Smooth muscle cell (in vitro differentiated cells): ENCODE results near the gene POLN. TPM values are rescaled to one million over a fixed set of nuclear protein-coding genes. Genes with fewer than 3 reads are reported as not detected.

Source experiments
- DNase-seq: peaks from one replicate; lab custom pipeline; 2025; ENCODE audit not compliant: unreplicated experiment; lab: John Stamatoyannopoulos, UW
- H2AFZ ChIP-seq: fragments of 200-600 bp; sonication (generic); 2 replicates; pipeline ENCODE4 v1.6.0; 2016; ENCODE audit warnings: antibody characterized with exemption, low read depth, mild to moderate bottlenecking
- H3F3A ChIP-seq: fragments of 200-600 bp; sonication (generic); 2 replicates; pipeline ENCODE4 v1.6.0; 2017; ENCODE audit warnings: antibody characterized with exemption, low read depth
- H3K27ac ChIP-seq: fragments of 200-600 bp; sonication (generic); 2 replicates; pipeline ENCODE4 v1.5.1; 2016; ENCODE audit warnings: low read depth, mild to moderate bottlenecking
- H3K27me3 ChIP-seq: fragments of 200-600 bp; sonication (generic); 2 replicates; pipeline ENCODE4 v1.6.1; 2016; ENCODE audit warnings: low read depth, mild to moderate bottlenecking
- H3K36me3 ChIP-seq: fragments of 200-600 bp; sonication (generic); 2 replicates; pipeline ENCODE4 v1.5.1; 2016; ENCODE audit warnings: low read depth
- H3K4me1 ChIP-seq: fragments of 200-600 bp; sonication (generic); 2 replicates; pipeline ENCODE4 v1.5.1; 2016; ENCODE audit warnings: low read depth
- H3K4me2 ChIP-seq: fragments of 200-600 bp; sonication (generic); 2 replicates; pipeline ENCODE4 v1.6.0; 2016; ENCODE audit warnings: mild to moderate bottlenecking
- H3K4me3 ChIP-seq: fragments of 200-600 bp; sonication (generic); 2 replicates; pipeline ENCODE4 v1.5.1; 2016; ENCODE audit warnings: mild to moderate bottlenecking
- H3K79me2 ChIP-seq: fragments of 200-600 bp; sonication (generic); 2 replicates; pipeline ENCODE4 v1.6.0; 2016; ENCODE audit warnings: low read depth, mild to moderate bottlenecking
- H3K9ac ChIP-seq: fragments of 200-600 bp; sonication (generic); 2 replicates; pipeline ENCODE4 v1.6.0; 2016; ENCODE audit warnings: low read depth
- H3K9me3 ChIP-seq: fragments of 200-600 bp; sonication (generic); replicated peaks from 2 replicates; pipeline ENCODE4 v1.5.1; 2016; ENCODE audit warnings: low read depth
- H4K20me1 ChIP-seq: fragments of 200-600 bp; sonication (generic); 2 replicates; pipeline ENCODE4 v1.6.0; 2016; ENCODE audit warnings: low read depth
- polyA plus RNA-seq: library from polyadenylated mRNA; unstranded; fragments of >200 nt; fragmentation: Nextera tagmentation; extraction: Ambion mirVana; gene quantifications from 2 replicates; pipeline ENCODE4 v1.2.1, GENCODE V29; 2016
- small RNA-seq: library from RNA; depleted of rRNA; stranded (forward); fragments of <200 nt; gene quantifications from one replicate; pipeline ENCODE3, GENCODE V24; 2014
- total RNA-seq: library from RNA; depleted of rRNA; stranded (reverse); fragments of >200 nt; gene quantifications from 2 replicates; pipeline ENCODE4 v1.2.3, GENCODE V29; 2014
- TF ChIP-seq, protein P1 (sequence below): fragments of 200-600 bp; sonication (generic); IDR thresholded peaks from 2 replicates; pipeline ENCODE4 v1.5.1; 2017; ENCODE audit warnings: borderline replicate concordance, mild to moderate bottlenecking, antibody characterized with exemption; ENCODE audit not compliant: insufficient read depth, poor library complexity, severe bottlenecking

The POLN gene
- total and polyA plus RNA-seq, 2 experiments from 2014 or later = 0.35 to 3.0 TPM

- H4K20me1 ChIP-seq = no peaks in the 10 kb centered on the region
- no peak overlapping the region for H3K4me2 ChIP-seq
- H3K27ac ChIP-seq = no peak overlapping the region
- TF ChIP-seq, protein P1, sequence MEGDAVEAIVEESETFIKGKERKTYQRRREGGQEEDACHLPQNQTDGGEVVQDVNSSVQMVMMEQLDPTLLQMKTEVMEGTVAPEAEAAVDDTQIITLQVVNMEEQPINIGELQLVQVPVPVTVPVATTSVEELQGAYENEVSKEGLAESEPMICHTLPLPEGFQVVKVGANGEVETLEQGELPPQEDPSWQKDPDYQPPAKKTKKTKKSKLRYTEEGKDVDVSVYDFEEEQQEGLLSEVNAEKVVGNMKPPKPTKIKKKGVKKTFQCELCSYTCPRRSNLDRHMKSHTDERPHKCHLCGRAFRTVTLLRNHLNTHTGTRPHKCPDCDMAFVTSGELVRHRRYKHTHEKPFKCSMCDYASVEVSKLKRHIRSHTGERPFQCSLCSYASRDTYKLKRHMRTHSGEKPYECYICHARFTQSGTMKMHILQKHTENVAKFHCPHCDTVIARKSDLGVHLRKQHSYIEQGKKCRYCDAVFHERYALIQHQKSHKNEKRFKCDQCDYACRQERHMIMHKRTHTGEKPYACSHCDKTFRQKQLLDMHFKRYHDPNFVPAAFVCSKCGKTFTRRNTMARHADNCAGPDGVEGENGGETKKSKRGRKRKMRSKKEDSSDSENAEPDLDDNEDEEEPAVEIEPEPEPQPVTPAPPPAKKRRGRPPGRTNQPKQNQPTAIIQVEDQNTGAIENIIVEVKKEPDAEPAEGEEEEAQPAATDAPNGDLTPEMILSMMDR = no peak
- peaks cover 11% of the 10 kb centered on the region for H3K4me1 ChIP-seq
- no peaks in the 10 kb centered on the region for H3F3A ChIP-seq
- H2AFZ ChIP-seq = no peak overlapping the region
- no peak overlapping the region for H3K9ac ChIP-seq
- H3K9me3 ChIP-seq = no peaks in the 10 kb centered on the region
- no peaks in the 10 kb centered on the region for H3K79me2 ChIP-seq
- no peak for DNase-seq
- no peaks in the 10 kb centered on the region for H3K36me3 ChIP-seq
- no peak overlapping the region for H3K4me3 ChIP-seq
- H3K27me3 ChIP-seq = peaks cover 25% of the 10 kb centered on the region
Measured at GRCh38 chr4:2025817-2026216, 216.1 kb downstream of the POLN start.

GRCh38 chr4:2024683-2025082, 217.2 kb downstream of the POLN start:
- TF ChIP-seq, protein P1 = no peak
- Histone ChIP-seq H4K20me1 (no peaks in the 10 kb centered on the region), H3K4me2 (no peak overlapping the region), H3K4me3 (no peak overlapping the region), H3K79me2 (no peaks in the 10 kb centered on the region), H3K9me3 (no peaks in the 10 kb centered on the region), H3K9ac (no peak overlapping the region), H3F3A (no peaks in the 10 kb centered on the region), H3K36me3 (no peaks in the 10 kb centered on the region), H2AFZ (no peak overlapping the region), H3K4me1 (peaks cover 11% of the 10 kb centered on the region), H3K27ac (no peak overlapping the region), H3K27me3 (peaks cover 14% of the 10 kb centered on the region)
- no peak for DNase-seq

Small RNA genes lying within 50 kb of the gene (small RNA-seq; reads per million reads assigned to genes)
- gene COX6B1P5 = not detected

Other genes with a start within 250 kb of the POLN start
- gene NELFA, start 233.1 kb downstream of the POLN start, total RNA-seq = 16.3 and 17.0 TPM in 2 replicates
- 33.7 and 36.4 TPM in 2 replicates for gene NELFA, start 233.1 kb downstream of the POLN start, polyA plus RNA-seq
- not detected in 2 replicates for gene NAT8L, start 182.8 kb downstream of the POLN start, total RNA-seq
- not detected in 2 replicates for gene NAT8L, start 182.8 kb downstream of the POLN start, polyA plus RNA-seq
- gene HAUS3, start within 50 bp of the POLN start, total RNA-seq = 15.1 and 16.2 TPM in 2 replicates
- 8.7 and 13.4 TPM in 2 replicates for gene HAUS3, start within 50 bp of the POLN start, polyA plus RNA-seq
- 26.8 and 28.2 TPM in 2 replicates for gene MXD4, start 20.0 kb upstream of the POLN start, total RNA-seq
- 81.8 and 87.6 TPM in 2 replicates for gene MXD4, start 20.0 kb upstream of the POLN start, polyA plus RNA-seq
- 0.09 and 0.22 TPM in 2 replicates for gene ZFYVE28, start 176.5 kb upstream of the POLN start, total RNA-seq
- 0.26 TPM in 1 of 2 replicates, not detected in the other for gene ZFYVE28, start 176.5 kb upstream of the POLN start, polyA plus RNA-seq
- not detected in 2 replicates for gene CFAP99, start 176.8 kb upstream of the POLN start, total RNA-seq
- gene CFAP99, start 176.8 kb upstream of the POLN start, polyA plus RNA-seq = not detected in 2 replicates
- 47.3 and 52.5 TPM in 2 replicates for gene RNF4, start 227.0 kb upstream of the POLN start, total RNA-seq
- 47.8 and 51.6 TPM in 2 replicates for gene RNF4, start 227.0 kb upstream of the POLN start, polyA plus RNA-seq